T follicular helper cell (primary cell): ENCODE data around the gene UHMK1.
A peak's percentile ranks its signal among the peaks of the same experiment; 100 is the strongest.
"Not testable (repeated sequence)": the region's sequence is repeated elsewhere in the genome, so short reads cannot be mapped to it uniquely, and the experiment has no call there.

ENCODE experiments used
- DNase-seq: peaks from one replicate; pipeline ENCODE4 v3.0.0-alpha.2; 2020; ENCODE audit warnings: low read depth
- total RNA-seq, 2 experiments: gene quantifications; one replicate each; lab custom pipeline; 2026; lab: John Stamatoyannopoulos, UW

UHMK1 gene, protein sequence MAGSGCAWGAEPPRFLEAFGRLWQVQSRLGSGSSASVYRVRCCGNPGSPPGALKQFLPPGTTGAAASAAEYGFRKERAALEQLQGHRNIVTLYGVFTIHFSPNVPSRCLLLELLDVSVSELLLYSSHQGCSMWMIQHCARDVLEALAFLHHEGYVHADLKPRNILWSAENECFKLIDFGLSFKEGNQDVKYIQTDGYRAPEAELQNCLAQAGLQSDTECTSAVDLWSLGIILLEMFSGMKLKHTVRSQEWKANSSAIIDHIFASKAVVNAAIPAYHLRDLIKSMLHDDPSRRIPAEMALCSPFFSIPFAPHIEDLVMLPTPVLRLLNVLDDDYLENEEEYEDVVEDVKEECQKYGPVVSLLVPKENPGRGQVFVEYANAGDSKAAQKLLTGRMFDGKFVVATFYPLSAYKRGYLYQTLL
- 385 to 407 reads per million in 2 experiments for total RNA-seq

DNA sequence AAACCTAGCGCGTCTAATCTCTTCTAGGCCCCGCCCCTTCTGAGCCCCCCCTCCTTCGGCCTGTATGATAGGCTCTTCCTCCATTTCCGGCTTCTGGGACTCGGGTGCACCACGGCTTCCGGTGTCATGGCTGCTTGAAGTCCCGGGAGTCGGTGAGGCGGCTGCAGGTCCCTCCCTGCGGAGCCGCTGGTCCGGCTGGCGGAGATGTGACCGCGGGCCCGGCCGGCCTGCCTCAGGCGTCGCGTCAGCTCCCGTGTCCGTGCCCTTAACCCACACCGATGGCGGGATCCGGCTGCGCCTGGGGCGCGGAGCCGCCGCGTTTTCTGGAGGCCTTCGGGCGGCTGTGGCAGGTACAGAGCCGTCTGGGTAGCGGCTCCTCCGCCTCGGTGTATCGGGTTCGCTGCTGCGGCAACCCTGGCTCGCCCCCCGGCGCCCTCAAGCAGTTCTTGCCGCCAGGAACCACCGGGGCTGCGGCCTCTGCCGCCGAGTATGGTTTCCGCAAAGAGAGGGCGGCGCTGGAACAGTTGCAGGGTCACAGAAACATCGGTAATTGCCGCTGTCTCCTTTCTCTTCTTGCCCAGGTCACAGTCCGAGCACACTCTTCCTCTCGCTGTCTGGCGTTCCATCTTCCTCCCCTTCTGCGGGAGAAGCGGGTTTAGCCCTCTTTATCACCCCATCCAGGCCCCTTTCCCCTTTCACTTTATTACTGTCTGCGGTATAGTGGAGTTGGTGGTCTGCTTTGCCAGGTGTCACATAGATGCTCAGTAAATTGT is at the start of gene UHMK1:
UHMK1 (plus strand) TSS at position 96 of the 773 bp plus-strand sequence; CDS start at position 279, 183 bp downstream.
- peak; percentile 88 for DNase-seq

DNA sequence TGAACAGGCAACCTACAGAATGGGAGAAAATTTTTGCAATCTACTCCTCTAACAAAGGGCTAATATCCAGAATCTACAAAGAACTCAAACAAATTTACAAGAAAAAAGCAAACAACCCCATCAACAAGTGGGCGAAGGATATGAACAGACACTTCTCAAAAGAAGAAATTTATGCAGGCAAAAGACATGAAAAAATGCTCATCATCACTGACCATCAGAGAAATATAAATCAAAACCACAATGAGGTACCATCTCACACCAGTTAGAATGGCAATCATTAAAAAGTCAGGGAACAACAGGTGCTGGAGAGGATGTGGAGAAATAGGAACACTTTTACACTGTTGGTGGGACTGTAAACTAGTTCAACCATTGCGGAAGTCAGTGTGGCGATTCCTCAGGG is 43.3 kb upstream of the UHMK1 start:
- DNase-seq, result not testable (repeated sequence)

- no peak for DNase-seq
These were observed 41.3 kb upstream of the UHMK1 start for GRCh38 chr1:162456323-162456722.

GRCh38 chr1:162458236-162458635 is 39.4 kb upstream of the UHMK1 start:
- DNase-seq, result no peak

DNA sequence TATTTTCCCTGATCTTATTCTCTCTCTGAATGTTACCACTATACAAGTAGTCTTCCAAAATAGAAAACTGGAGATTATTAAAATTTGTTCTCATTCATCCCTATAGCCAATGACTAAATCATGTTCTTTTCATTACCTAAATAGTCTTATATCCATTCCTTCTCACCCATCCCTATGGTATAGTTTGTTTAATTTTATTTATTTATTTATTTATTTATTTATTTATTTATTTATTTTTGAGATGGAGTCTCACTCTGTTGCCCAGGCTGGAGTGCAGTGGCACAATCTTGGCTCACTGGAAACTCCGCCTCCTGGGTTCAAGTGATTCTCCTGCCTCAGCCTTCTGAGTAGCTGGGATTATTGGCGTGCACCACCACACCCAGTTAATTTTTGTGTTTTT is 35.2 kb upstream of the UHMK1 start:
- DNase-seq, result not testable (repeated sequence)

- no peak for DNase-seq
These were observed 34.6 kb upstream of the UHMK1 start for GRCh38 chr1:162463021-162463420.

- DNase-seq, result no peak
These were observed 30.8 kb upstream of the UHMK1 start for GRCh38 chr1:162466797-162467196.

GRCh38 chr1:162470216-162470615 is 27.4 kb upstream of the UHMK1 start:
- DNase-seq, result no peak

GRCh38 chr1:162471290-162471853 is 26.2 kb upstream of the UHMK1 start:
- DNase-seq, result no peak

- DNase-seq, result no peak
These were observed 22.5 kb upstream of the UHMK1 start for GRCh38 chr1:162475089-162475488.

GRCh38 chr1:162475539-162476185 is 22.0 kb upstream of the UHMK1 start:
- no peak for DNase-seq

- DNase-seq, result no peak
These were observed 21.0 kb upstream of the UHMK1 start for GRCh38 chr1:162476620-162477019.

DNA sequence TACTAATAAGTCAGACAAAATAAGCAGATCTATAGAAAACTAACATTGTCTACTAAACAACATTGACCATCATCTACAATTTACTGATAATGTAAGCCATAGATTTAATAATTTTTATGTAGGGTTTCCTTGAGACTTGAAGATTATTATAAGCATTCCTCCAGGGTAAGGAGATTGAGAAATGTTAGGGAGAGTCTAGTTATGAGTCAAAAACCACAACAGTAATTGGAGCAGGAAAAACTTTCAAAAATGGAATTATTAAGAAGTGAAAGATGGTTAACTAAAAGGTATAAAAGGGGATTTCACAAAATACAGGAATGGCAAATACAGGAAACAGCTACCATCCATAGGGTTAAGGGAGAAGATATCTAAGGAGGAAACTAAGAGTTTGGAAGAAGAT is 12.4 kb upstream of the UHMK1 start:
- DNase-seq, result no peak

DNA sequence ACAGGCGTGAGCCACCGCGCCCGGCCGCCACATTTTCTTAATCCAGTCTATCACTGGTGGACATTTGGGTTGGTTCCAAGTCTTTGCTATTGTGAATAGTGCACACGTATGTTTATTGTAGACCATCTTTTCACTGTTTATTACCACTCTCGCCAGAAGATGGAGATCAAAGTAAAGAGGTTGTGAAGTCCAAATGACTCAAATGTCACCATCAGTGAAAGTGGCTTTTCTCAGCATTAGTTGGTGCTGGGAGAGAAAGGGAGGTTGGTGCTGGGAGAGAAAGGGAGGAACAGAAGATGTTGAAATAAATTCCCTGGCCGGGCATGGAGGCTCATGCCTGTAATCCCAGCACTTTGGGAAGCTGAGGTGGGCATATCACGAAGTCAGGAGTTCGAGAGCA is 10.4 kb upstream of the UHMK1 start:
- DNase-seq, result no peak

- no peak for DNase-seq
These were observed 9.4 kb upstream of the UHMK1 start for GRCh38 chr1:162488219-162488618.

DNA sequence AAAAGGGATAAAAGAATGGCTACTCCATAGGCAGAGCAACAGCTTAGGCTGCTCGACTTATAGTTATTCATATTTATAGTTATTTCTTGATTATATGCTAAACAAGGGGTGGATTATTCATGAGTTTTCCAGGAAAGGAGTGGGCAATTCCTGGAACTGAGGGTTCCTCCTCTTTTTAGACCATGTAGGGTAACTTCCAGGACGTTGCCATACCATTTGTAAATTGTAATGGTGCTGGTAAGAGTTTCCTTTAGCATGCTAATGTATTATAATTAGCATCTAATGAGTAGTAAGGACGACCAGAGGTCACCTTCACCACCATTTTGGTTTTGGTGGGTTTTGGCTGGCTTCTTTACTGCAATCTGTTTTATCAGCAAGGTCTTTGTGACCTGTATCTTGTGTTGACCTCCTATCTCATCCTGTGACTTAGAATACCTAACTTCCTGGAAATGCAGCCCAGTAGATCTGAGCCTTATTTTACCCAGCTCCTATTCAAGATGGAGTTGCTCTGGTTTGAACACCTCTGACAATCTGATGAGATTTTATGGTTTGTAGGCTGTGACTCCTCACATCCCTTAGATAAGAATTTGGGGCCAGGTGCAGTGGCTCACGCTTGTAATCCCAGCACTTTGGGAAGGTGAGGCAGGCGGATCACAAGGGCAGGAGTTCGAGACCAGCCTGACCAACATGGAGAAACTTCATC is 1.9 kb upstream of the UHMK1 start:
- DNase-seq, result not testable (repeated sequence)

DNA sequence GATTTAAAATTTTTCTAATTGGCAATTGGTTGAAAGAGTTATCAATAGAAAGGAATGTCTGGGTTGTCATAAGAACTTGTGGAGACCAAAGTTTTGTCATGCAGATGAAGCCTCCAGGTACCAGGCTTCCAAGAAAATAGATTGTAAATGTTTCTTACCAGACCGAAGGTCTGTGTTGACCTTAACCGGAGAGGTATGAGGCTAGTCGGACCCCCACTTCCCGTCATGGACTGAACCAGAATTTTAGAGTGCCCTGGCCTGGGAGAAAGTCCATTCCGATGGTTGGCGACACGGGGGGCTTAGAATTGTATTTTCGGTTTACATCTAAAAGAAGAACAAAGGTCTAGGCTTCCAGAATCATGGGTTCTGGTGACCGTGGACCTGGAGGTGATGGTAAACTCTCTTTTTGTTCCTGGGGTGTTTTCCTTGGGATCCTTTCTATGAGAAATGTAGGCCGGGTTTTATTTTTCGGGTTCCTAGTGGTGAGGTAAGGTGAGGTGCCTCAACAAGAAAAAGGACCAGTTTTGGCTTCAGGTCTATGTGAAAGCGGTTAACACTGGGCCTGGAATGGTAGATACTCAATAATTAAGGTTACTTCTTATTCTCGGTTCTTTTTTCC is 405 bp upstream of the UHMK1 start:
- no peak for DNase-seq

- no peak for DNase-seq
These were observed 835 bp downstream of the UHMK1 start for GRCh38 chr1:162498496-162498810.

DNA sequence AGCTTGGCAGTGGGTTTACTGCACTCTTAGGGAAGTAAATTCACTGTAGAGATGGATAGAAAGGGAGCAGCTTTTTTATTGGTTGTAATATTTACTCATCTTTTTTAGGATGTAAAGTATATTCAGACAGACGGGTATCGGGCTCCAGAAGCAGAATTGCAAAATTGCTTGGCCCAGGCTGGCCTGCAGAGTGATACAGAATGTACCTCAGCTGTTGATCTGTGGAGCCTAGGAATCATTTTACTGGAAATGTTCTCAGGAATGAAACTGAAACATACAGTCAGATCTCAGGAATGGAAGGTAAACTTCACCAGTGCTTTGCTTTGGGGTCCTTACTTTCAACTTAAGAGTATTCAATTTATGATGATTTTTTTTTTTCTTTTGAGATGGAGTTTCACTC is 3.2 kb downstream of the UHMK1 start:
- DNase-seq, result no peak

DNA sequence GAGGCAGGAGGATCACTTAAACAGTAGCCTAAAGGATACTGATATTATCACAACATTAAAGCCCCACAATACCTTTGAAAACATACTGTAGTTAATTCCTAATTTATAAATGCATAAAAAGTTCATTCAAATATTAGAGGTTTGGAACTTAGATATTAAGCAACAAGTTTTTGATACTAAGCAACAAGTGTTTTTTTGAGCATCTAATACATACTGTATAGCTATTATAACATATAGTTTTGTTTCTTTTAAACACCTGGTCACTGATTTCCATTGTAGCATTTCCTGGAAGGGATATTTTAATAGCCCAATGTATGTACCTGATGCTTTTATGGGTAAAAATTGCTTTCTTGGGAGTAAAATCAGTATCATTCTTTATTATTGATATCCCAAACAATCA is 4.5 kb downstream of the UHMK1 start:
- no peak for DNase-seq

- DNase-seq, result no peak
These were observed 5.3 kb downstream of the UHMK1 start for GRCh38 chr1:162502928-162503327.
